ENCODE data around the gene ACSL6.
A peak's percentile ranks its signal among the peaks of the same experiment; 100 is the strongest.

The ACSL6 gene

GRCh38 chr5:131974622-131974955, 36.9 kb downstream of the ACSL6 start:
- no peak for DNase-seq

- DNase-seq: no peak
These were observed 37.4 kb downstream of the ACSL6 start for GRCh38 chr5:131974016-131974415.

- no peak for DNase-seq
These were observed 38.3 kb downstream of the ACSL6 start for GRCh38 chr5:131973089-131973712.

- DNase-seq: peak; percentile 7
These were observed 43.0 kb downstream of the ACSL6 start for GRCh38 chr5:131968396-131968954.

DNA sequence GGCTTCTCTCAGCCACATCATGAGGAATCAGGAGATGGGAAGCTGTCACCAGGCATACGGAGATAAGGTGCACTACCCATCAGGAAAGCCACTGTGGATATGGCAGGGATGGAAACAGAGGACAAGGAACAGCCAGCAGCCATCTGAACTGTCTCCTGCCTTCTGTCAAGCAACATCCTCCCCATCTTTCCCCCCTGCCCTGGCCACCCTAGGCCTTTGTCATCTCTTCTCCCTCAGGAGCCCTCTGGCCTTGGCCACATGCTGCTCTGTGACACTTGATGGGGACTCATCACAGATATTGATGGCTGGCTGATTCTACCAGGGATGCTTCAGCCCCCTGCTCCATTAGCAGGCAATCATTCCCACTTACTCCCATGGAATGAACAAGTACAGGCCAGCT, 44.9 kb downstream of the ACSL6 start:
- DNase-seq: no peak

DNA sequence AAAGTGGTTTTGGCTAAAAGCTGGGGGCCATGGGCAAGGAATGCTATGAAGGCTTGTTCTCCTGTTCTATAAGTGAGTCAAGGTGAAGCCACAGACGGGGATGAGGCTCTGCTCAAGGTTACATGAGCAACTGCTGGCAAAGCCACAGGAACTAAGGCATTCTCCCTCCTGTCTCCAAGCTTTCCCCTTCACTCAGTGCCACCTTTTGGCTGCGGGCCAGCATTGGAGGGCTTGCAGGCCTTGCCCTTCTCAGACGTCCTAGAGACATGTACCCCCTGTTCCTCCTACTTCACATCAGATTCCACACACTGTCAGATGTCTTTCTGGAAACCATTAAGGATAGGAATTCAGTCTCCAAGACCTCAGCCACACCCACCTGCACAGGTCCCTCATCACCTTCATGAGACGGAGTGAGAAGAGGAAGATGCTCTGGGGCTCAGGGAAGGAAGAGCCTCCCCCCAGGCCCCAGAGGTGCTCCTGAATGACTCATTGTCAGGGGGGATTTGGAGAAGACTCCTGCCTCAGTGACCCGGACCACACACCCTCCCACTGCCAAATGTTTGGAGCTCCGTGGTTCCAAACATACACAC, 45.5 kb downstream of the ACSL6 start:
- DNase-seq: no peak

DNA sequence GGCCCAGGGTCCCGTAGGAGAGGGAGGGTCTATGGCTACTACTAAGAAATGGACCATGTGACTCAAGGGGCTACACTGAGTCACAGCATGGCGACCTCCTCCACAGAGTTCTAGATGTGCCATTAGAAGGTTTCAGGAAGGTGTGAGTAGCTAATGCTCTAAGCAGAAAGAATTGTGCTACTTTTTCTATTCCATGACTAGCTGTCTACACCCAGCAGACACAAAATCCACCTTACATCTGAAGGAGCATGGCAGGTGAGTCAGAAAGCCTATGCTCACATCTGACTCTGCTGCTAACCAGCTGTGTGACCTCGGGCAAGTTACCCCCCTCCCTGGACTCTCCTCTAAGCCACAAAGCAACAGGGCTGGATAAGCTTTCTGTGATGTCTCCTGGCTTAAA, 51.6 kb downstream of the ACSL6 start:
- no peak for DNase-seq

DNA sequence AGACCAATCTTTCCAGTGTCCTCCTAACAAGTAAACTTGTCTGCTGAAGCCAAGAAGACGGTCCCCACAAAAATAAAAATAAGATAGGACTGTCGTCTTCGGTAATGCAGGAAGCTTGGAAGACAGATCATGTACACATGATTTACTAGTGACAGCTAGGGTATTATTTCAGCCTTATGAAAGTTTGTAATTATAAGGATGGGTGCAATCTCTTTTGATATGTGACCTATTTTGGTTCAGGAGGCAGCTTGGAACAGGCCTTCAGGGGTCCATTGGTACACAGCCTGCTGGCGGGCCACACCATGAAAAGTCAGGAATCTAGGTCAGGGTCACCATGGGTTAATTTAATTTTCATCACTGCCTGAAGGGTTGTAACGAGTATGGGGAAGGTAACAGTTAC, 52.3 kb downstream of the ACSL6 start:
- no peak for DNase-seq

- DNase-seq: no peak
These were observed 53.6 kb downstream of the ACSL6 start for GRCh38 chr5:131957721-131958441.

GRCh38 chr5:131953969-131954368, 57.5 kb downstream of the ACSL6 start:
- DNase-seq: no peak

DNA sequence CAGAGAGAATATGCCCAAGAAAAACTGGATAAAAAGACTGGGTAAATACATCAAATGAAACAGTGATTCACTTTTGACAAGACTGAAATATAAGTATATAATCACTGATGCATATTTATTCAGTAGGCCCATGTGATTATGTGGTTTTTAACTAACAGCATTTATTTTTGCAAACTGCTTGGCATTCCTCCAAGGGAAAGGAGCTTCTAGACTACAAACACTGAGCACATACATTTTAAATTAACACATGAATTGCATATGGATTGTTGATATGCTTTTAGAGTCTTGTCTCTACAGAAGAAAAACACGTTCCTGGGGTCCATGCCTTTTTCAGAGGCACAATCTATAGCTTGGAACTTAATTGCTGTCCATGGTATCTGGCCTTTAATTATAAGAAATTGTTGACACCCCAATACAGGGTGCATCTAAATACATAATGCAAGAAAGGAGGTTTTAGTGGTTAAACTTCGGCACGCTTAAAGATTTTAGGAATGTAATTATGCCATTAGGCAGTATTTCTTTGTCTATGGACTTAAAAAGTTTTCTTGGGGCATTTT, 59.1 kb downstream of the ACSL6 start:
- DNase-seq: peak; percentile 43

GRCh38 chr5:131950706-131951105, 60.8 kb downstream of the ACSL6 start:
- DNase-seq: no peak

DNA sequence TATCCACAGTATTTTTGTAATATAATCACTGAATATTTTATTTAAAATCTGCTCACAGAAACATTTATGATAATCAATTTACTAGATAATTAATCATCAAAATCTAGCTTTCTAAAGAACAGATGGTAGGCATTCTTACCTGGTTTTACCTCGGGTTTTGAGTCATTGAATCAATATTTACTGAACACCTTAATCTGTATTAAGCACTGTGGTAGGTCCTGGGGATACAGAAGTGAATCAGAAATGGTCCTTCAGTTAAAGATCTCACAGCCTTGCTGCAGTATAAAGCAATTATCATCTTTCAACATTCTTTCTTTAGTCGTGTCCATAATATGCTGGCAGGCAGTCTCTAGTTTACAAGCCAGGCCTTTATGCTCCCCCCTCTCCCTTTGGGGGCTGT, 64.0 kb downstream of the ACSL6 start:
- no peak for DNase-seq

- DNase-seq: no peak
These were observed 65.8 kb downstream of the ACSL6 start, which contains the start of gene MEIKIN for GRCh38 chr5:131945551-131946168. TSS of gene MEIKIN (minus strand) at chr5:131945663. CDS start at chr5:131945505, 158 bp downstream.

DNA sequence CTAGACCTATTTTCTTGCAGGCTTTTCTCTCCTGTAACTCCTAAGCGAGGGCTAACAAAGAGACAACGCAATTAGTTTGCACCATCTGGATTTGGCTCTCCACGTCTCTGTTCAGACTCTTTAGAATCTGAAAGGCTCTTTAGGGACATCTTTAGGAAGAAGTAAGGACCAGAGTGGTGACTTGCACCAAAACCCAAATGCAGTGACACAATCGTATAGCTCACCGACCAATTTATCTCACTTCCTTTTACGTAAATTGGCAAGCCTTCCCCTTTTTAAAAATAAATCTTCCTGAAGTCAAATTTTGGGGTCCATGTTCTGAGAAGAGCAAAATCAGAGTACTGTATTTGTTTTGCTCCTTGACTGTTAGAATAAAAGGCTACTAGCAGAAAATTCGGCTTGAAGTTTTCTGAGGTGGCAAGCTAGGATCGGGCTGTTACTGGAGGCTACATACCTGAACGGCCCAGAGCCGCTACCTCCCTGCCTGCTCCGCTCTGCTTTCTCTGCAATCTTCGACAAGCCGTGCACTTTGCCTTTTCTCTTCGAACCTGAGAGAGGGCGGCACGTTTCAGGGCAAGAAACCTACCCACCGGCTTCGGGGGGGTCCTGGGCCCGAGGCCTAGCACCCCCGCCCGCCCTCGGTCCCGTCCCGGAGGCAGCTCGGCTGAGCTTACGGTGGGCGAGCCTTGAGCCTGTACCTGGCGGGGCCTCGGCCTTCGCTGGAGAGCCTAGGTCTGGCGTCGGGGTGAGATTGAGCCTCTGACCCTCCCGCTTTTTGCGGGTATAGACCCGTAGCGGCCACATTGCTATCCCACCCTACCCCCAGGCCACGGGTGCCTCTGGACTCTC, 66.5 kb downstream of the ACSL6 start:
- no peak for DNase-seq

DNA sequence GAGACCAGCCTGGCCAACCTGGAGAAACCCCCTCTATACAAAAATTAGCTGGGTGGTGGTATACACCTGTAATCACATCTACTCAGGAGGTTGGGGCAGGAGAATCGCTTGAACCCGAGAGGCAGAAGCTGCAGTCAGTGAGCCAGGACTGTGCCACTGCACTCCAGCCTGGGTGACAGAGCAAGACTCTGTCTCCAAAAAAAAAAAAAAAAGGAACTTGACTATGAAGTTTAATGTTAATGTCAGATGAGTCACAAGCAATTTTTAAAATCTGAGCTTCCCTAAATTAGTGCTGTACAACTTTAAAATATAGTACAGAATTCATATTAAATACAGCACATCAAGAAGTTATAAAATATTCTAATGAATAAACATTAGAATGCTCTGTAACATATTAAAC, 67.5 kb downstream of the ACSL6 start:
- DNase-seq: no peak

DNA sequence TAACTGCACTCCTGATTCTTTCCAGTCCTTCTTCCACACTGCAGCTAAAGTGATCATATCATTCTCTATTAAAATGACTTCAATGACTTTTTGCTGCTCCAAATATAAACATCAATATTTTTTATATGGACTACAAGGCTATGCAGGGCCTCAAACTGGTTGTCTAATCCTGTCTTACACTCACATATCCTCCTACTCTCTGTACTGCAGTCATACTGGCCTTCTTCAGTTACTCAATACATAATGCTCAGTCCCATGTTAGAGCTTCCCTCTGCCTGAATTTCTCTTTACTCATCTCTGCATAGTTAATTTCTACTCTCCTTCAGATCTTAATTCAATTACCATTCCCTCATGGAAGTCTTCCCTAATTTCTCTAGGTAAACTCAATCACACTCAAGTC, 69.4 kb downstream of the ACSL6 start:
- no peak for DNase-seq

- DNase-seq: no peak
These were observed 71.6 kb downstream of the ACSL6 start for GRCh38 chr5:131939690-131940345.

- no peak for DNase-seq
These were observed 79.2 kb downstream of the ACSL6 start for GRCh38 chr5:131932235-131932634.

- no peak for DNase-seq
These were observed 82.5 kb downstream of the ACSL6 start for GRCh38 chr5:131928957-131929356.

GRCh38 chr5:131926168-131926567, 85.3 kb downstream of the ACSL6 start:
- DNase-seq: no peak

DNA sequence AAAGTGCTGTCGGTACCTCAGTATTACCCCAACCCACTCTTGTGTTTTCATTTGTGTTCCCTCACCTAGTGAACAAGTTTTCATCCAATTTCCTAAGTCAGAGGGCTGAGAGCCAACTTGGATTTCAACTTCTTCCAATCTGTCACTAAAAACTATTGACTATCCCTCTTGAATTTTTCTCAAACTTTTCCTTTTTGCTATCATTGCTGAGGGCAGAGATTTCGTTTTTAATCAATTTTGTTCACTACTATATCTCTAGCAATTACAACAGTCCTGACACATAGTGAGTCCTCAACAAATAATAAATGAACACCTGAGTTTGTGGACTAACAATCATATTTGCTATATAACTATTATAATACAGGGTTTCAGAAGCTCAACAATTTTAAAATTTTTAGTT, 95.0 kb downstream of the ACSL6 start:
- DNase-seq: no peak
